OCI-LY7 (cell line): ENCODE measurements around the gene MUC4.

Source experiments
- EZH2phosphoT487 ChIP-seq: fragments of 200-600 bp; sonication (generic); IDR thresholded peaks from 2 replicates; pipeline ENCODE4 v1.6.1; 2018; ENCODE audit warnings: low read depth, borderline replicate concordance, mild to moderate bottlenecking, mixed run types, antibody characterized with exemption, low read length, moderate library complexity, mixed read lengths
- TF ChIP-seq, protein P1 (sequence below): fragments of 200-600 bp; sonication (generic); conservative IDR thresholded peaks from 2 replicates; pipeline ENCODE4 v1.5.1; 2014; ENCODE audit warnings: mild to moderate bottlenecking, antibody characterized with exemption, low read length, moderate library complexity, mixed read lengths

DNA sequence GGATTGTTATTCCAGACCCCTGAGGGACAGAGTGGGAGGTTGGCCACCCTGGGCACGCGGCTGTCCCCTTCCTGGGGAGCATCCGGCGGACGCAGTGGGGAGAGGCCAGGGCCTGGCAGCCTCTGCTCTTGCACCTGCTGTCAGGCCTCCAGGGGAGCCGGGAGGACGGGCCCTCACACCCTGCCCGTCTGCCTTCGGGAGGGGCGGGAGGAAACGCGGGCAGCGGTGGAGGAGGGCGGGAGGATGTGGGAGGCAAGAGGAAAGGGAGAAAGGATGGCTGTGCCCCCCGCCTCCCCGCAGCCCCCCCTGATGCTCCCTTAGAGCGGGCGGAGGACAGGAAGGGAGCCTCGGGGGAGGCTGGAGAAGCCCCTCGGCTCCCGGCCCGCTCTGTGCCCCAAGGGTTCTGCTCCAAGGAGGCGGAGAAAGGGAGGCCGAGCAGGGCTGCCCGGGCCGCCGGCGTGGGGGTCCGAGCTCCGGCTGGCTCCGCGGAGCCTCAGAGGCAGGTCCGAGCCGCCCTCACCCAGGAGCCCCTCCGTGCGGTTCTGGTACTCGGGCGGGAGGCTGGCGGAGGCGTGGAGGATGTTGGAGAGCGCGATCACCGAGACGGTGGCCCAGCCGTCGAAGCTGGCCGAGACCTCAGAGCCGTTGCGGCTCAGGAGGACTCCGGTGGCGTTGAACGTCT lies 50.0 kb downstream of the MUC4 start:
- TF ChIP-seq, protein P1, sequence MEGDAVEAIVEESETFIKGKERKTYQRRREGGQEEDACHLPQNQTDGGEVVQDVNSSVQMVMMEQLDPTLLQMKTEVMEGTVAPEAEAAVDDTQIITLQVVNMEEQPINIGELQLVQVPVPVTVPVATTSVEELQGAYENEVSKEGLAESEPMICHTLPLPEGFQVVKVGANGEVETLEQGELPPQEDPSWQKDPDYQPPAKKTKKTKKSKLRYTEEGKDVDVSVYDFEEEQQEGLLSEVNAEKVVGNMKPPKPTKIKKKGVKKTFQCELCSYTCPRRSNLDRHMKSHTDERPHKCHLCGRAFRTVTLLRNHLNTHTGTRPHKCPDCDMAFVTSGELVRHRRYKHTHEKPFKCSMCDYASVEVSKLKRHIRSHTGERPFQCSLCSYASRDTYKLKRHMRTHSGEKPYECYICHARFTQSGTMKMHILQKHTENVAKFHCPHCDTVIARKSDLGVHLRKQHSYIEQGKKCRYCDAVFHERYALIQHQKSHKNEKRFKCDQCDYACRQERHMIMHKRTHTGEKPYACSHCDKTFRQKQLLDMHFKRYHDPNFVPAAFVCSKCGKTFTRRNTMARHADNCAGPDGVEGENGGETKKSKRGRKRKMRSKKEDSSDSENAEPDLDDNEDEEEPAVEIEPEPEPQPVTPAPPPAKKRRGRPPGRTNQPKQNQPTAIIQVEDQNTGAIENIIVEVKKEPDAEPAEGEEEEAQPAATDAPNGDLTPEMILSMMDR, result no peak
- no peak for TF ChIP-seq EZH2phosphoT487
